ENCODE results near the gene AURKAIP1.
A peak's percentile ranks its signal among the peaks of the same experiment; 100 is the strongest.
"Not testable (repeated sequence)": the region's sequence is repeated elsewhere in the genome, so short reads cannot be mapped to it uniquely, and the experiment has no call there.

Gene AURKAIP1

DNA sequence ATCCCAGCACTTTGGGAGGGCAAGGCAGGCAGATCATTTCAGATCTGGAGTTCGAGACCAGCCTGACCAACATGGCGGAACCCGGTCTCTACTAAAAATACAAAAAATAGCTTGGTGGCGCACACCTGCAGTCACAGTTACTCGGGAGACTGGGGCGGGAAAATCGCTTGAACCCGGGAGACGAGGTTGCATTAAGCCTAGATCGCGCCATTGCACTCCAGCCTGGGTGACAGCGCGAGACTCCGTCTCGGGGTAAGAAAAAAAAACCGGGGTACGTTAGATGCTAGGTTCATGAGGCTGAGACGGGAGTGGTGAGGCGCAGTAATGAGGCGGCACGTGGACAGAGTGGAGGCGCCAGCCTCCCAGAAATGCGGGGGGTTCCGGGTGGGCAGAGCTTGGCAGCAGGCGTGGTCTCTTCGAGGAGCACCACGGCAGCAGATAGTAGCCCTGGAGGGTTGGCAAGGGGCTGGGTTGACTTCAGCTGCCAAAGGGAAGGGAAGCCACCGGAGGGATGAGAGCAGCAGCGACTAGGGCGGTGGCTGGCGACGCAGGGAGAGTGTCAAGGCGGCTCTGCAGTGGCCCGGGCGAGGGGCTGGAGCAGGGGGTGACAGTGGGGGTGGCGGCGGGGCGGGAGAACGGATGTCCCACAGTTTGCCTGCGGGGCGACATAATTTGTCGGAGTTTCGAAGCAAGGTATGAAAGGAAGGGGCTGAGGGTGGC is 31.3 kb upstream of the AURKAIP1 start:
- peaks cover 51% of the 10 kb centered on the region for H3K4me1 Mint-ChIP-seq
- peaks cover 38% of the 10 kb centered on the region for H3K36me3 Mint-ChIP-seq (ENCODE audit: low read depth)
- no peak for DNase-seq
- H3K27me3 Mint-ChIP-seq (ENCODE audit: low read depth, poor library complexity) = peaks cover 2% of the 10 kb centered on the region
- peaks cover under 1% of the 10 kb centered on the region for H3K9me3 Mint-ChIP-seq
- H3K4me3 Mint-ChIP-seq = peak overlapping the region; percentile 92
- TF ChIP-seq, protein P1, sequence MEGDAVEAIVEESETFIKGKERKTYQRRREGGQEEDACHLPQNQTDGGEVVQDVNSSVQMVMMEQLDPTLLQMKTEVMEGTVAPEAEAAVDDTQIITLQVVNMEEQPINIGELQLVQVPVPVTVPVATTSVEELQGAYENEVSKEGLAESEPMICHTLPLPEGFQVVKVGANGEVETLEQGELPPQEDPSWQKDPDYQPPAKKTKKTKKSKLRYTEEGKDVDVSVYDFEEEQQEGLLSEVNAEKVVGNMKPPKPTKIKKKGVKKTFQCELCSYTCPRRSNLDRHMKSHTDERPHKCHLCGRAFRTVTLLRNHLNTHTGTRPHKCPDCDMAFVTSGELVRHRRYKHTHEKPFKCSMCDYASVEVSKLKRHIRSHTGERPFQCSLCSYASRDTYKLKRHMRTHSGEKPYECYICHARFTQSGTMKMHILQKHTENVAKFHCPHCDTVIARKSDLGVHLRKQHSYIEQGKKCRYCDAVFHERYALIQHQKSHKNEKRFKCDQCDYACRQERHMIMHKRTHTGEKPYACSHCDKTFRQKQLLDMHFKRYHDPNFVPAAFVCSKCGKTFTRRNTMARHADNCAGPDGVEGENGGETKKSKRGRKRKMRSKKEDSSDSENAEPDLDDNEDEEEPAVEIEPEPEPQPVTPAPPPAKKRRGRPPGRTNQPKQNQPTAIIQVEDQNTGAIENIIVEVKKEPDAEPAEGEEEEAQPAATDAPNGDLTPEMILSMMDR (IDR thresholded peaks at IDR 0.05) = no peak
- H3K27ac Mint-ChIP-seq = peak overlapping the region; percentile 96

DNA sequence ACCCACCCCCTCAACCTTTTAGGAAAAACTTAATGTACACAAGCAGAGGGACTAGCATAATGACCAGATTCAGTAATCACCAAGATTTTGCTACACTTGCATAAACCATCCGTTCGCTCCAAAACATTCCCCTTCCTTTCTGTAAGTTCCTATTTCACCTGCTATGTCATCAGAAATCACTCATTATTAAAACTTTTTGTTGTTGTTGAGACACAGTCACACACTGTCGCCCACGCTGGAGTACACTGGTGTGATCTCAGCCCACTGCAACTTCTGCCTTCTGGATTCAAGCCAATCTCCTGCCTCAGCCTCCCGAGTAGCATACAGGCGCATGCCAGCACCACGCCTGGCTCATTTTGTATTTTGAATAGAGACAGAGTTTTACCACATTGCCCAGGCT is 28.6 kb upstream of the AURKAIP1 start:
- peaks cover 56% of the 10 kb centered on the region for H3K4me1 Mint-ChIP-seq

DNA sequence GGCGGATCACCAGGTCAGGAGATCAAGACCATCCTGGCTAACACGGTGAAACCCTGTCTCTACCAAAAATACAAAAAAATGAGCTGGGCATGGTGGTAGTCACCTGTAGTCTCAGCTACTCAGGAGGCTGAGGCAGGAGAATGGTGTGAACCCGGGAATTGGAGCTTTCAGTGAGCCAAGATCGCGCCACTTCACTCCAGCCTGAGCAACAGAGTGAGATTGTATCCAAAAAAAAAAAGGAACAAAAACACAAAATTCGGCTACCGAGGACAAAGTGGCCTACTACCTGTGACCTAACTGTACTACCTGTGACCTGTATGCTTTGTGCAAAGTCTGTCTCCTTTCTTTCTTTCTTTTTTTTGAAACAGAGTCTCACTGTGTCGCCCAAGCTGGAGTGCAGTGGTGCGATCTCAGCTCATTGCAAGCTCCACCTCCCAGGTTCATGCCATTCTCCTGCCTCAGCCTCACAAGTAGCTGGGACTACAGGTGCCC is 27.9 kb upstream of the AURKAIP1 start:
- Mint-ChIP-seq H3K36me3 (ENCODE audit: low read depth) (peaks cover 38% of the 10 kb centered on the region), H3K27ac (peak overlapping the region; percentile 92), H3K4me1 (peaks cover 53% of the 10 kb centered on the region)
- H3K4me3 Mint-ChIP-seq; H3K9me3 Mint-ChIP-seq; DNase-seq; H3K27me3 Mint-ChIP-seq (ENCODE audit: low read depth, poor library complexity): not testable (repeated sequence)

More for the DNA sequence above, 28.6 kb upstream of the AURKAIP1 start:
- Mint-ChIP-seq H3K27ac (peak overlapping the region; percentile 92), H3K9me3 (no peaks in the 10 kb centered on the region), H3K36me3 (ENCODE audit: low read depth) (peaks cover 36% of the 10 kb centered on the region), H3K4me3 (no peak overlapping the region), H3K27me3 (ENCODE audit: low read depth, poor library complexity) (peaks cover 2% of the 10 kb centered on the region)
- TF ChIP-seq, protein P1 (IDR thresholded peaks at IDR 0.05) = no peak
- no peak for DNase-seq

DNA sequence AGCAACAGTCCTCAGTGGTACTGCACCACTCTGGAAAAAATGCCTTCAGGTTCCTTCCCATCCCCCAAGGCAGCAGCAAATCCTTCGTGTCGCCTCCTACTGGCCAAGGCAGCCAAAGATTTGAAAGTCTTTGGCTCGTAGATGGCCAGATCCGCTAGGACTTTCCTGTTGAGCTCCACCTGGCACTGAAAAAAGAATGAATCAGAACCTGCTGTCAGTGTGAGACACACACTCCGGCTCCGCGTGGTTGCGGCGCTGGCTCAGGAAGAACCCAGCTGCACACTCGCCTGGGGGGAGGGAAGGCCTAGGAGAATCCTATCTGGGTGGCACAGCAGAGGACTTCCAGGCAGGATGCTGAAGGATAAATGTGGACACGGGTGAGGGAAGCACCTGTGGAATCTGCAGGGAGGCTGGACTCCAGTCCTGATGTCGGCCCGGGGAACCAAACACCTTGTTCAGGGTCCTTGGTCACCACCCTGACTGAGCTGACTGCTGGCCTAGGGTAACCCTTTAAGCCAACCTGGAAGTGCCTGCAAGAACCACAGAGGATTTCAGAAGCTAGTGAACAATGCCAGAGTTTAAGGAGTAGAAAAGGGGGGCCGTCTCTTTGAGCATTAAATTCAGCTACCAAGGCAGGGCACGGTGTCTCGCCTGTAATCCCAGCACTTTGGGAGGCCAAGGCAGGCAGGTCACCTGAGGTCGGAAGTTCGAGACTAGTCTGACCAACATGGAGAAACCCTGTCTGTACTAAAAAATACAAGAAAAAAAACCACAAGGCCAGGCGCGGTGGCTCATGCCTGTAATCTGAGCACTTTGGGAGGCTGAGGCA is 27.3 kb upstream of the AURKAIP1 start:
- peak; percentile 47 for DNase-seq
- Mint-ChIP-seq H3K4me3 (peak overlapping the region; percentile 64), H3K4me1 (peaks cover 53% of the 10 kb centered on the region), H3K36me3 (ENCODE audit: low read depth) (peaks cover 45% of the 10 kb centered on the region), H3K9me3 (no peaks in the 10 kb centered on the region), H3K27me3 (ENCODE audit: low read depth, poor library complexity) (peaks cover 2% of the 10 kb centered on the region), H3K27ac (peak overlapping the region; percentile 92)
- TF ChIP-seq, protein P1 (IDR thresholded peaks at IDR 0.05) = peak; percentile 36

DNA sequence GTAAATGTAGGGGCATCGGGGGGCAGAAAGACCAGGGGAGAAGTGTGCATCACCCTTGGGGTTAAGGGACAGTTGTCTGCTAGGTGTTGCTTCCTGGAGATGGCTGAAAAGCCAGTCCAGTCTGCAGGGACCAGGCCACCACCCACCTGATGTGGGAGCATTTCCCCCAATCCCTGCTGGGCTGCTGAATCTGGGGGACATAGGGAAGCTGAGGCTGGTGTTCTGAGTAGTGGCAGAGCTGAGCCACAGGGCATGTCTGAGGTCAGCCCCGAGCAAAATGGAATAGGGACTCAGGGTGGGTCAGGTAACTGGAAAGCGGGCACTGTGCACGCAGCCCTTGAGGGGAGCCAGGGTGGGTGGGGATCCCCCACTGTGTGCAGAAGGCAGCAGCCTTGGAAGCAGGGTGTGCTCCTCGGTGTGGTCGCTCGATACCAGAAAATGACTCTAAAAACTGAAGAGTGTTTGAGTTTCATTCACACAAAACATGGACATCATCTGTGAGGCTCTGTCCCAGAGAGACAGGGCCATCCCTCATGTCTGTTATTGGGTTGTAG is 26.5 kb upstream of the AURKAIP1 start:
- peaks cover 53% of the 10 kb centered on the region for H3K4me1 Mint-ChIP-seq
- H3K9me3 Mint-ChIP-seq = no peaks in the 10 kb centered on the region
- no peak for DNase-seq
- TF ChIP-seq, protein P1 (IDR thresholded peaks at IDR 0.05) = no peak
- peaks cover 47% of the 10 kb centered on the region for H3K36me3 Mint-ChIP-seq (ENCODE audit: low read depth)
- no peak overlapping the region for H3K27ac Mint-ChIP-seq
- H3K4me3 Mint-ChIP-seq = peak overlapping the region; percentile 63
- peaks cover 2% of the 10 kb centered on the region for H3K27me3 Mint-ChIP-seq (ENCODE audit: low read depth, poor library complexity)
